Sigmoid colon (tissue), 7 donors: ENCODE results near the gene CAV2. TPM values are rescaled to one million over a fixed set of nuclear protein-coding genes. Genes with fewer than 3 reads are reported as not detected.
A peak's percentile ranks its signal among the peaks of the same experiment; 100 is the strongest.

Source experiments
- DNase-seq: peaks from one replicate; pipeline ENCODE4 v3.0.0-alpha.2; 2019
- H3K27ac ChIP-seq, 4 donors: fragments of 200-600 bp; sonication (generic); one replicate each; pipeline ENCODE4 v1.5.1; 2016 to 2019; ENCODE audit warnings: mild to moderate bottlenecking in 1 of 4
- H3K27me3 ChIP-seq, 3 donors: fragments of 200-600 bp; sonication (generic); one replicate each; pipeline ENCODE4 v1.5.1; 2019; ENCODE audit warnings: mild to moderate bottlenecking in 1 of 3
- H3K36me3 ChIP-seq, 4 donors: fragments of 200-600 bp; sonication (generic); one replicate each; pipeline ENCODE4 v1.5.1; 2016 to 2019
- H3K4me1 ChIP-seq, 4 donors: fragments of 200-600 bp; sonication (generic); one replicate each; pipeline ENCODE4 v1.5.1; 2017 to 2019
- H3K4me3 ChIP-seq, 4 donors: fragments of 200-600 bp; sonication (generic); one replicate each; pipeline ENCODE4 v1.5.1; 2017 to 2019; ENCODE audit warnings: mild to moderate bottlenecking in 2 of 4, moderate library complexity in 1 of 4
- H3K9me3 ChIP-seq, 4 donors: fragments of 200-600 bp in 3 of 4; sonication (generic) in 3 of 4; one replicate each; pipeline versions ENCODE4 v1.5.1 to v1.6.1; 2013 to 2019
- EP300 ChIP-seq, 4 donors: sonication (generic); formaldehyde crosslinking; IDR thresholded peaks; one replicate each; pipeline ENCODE4 v1.6.1; 2017; ENCODE audit warnings: antibody characterized with exemption in 4 of 4
- POLR2A ChIP-seq, 2 donors: fragments of 450-650 bp; IDR thresholded peaks; one replicate each; pipeline ENCODE4 v1.6.1; 2016; ENCODE audit warnings: antibody characterized with exemption in 2 of 2, mild to moderate bottlenecking in 2 of 2, moderate library complexity in 2 of 2
- POLR2AphosphoS5 ChIP-seq, 4 donors: sonication (generic); formaldehyde crosslinking; IDR thresholded peaks; one replicate each; pipeline ENCODE4 v1.6.1; 2017; ENCODE audit warnings: antibody characterized with exemption in 4 of 4
- WGBS, 2 donors: extraction: QIAGEN DNeasy Blood & Tissue Kit; methylation state at CpG; one replicate each; pipeline ENCODE4 v1.1.7; 2013; 5-methylcytosine and 5-hydroxymethylcytosine counted together
- intact Hi-C: fragments of 100-400 bp; cut with DNase I; formaldehyde crosslinking; loops from one replicate; pipeline ENCODE4 v1.15.1; 2023
- polyA plus RNA-seq, 3 donors: library from polyadenylated mRNA; stranded (reverse); fragments of 200-250 nt; gene quantifications; one replicate each; pipeline ENCODE4 v1.2.3, GENCODE V29; 2013
- total RNA-seq, 4 donors: library from RNA; depleted of rRNA; stranded (reverse); fragments of >200 nt; gene quantifications; one replicate each; pipeline ENCODE4 v1.1.0, GENCODE V29; 2016
- TF ChIP-seq, protein P1 (sequence below), 4 experiments: fragments of 450-650 bp in 3 of 4; fragments of 200-600 bp in 1 of 4; IDR thresholded peaks; one replicate each; pipeline ENCODE4 v1.5.1; 2016 to 2019; ENCODE audit warnings: antibody characterized with exemption in 4 of 4, mild to moderate bottlenecking in 3 of 4, moderate library complexity in 2 of 4
- donor health status: healthy with polysubstance abuse.
- donor health status: Bipolar disorder and iron deficiency.
- donor health status: healthy.

The CAV2 gene
- total and polyA plus RNA-seq, 7 donors = 4.6 to 142 (median 81.8) TPM

- Histone ChIP-seq H3K36me3 (no peaks in the 10 kb centered on the region), H3K27ac (peak overlapping the region; percentile 76 to 97 (median 84)), H3K9me3 (no peaks in the 10 kb centered on the region), H3K27me3 (no peaks in the 10 kb centered on the region), H3K4me3 (peak overlapping the region in 3 of 4 donors; percentile 34 to 41 (median 39)), H3K4me1 (peaks cover 0 to 35% (median 18%) of the 10 kb centered on the region in 4 donors)
- no peak for TF ChIP-seq EP300 (IDR thresholded peaks at IDR 0.05)
- TF ChIP-seq POLR2A (IDR thresholded peaks at IDR 0.05) = no peak
- TF ChIP-seq, protein P1, sequence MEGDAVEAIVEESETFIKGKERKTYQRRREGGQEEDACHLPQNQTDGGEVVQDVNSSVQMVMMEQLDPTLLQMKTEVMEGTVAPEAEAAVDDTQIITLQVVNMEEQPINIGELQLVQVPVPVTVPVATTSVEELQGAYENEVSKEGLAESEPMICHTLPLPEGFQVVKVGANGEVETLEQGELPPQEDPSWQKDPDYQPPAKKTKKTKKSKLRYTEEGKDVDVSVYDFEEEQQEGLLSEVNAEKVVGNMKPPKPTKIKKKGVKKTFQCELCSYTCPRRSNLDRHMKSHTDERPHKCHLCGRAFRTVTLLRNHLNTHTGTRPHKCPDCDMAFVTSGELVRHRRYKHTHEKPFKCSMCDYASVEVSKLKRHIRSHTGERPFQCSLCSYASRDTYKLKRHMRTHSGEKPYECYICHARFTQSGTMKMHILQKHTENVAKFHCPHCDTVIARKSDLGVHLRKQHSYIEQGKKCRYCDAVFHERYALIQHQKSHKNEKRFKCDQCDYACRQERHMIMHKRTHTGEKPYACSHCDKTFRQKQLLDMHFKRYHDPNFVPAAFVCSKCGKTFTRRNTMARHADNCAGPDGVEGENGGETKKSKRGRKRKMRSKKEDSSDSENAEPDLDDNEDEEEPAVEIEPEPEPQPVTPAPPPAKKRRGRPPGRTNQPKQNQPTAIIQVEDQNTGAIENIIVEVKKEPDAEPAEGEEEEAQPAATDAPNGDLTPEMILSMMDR (IDR thresholded peaks at IDR 0.05) = no peak
- intact Hi-C loops = no loop called here
- WGBS, 2 donors = 50 to 82% methylated on average over 4 of the region's 4 CpGs
- DNase-seq = no peak
Observed at GRCh38 chr7:116512520-116513188, 13.1 kb downstream of the CAV2 start.

DNA sequence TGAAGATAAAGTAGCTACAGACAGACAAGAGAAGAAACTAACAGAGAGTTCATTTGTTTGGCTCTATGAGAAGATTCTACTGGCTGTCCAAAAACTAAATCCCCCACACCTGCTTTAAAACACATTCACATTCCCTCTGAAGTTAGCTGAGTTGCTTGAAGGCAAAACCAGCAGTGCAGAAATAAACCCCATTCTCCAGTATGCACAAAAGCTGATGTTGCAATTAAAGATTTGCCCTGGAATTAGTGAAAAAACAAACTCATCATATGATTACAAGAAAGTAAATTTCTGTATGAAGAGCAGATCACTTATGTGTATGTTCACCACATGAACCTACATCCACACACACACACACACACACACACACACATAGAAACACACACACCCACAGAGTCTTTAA lies 16.0 kb downstream of the CAV2 start:
- intact Hi-C loops = no loop called here
- no peaks in the 10 kb centered on the region for H3K9me3 ChIP-seq
- TF ChIP-seq POLR2AphosphoS5 (IDR thresholded peaks at IDR 0.05) (no peak), EP300 (IDR thresholded peaks at IDR 0.05) (no peak), POLR2A (IDR thresholded peaks at IDR 0.05) (no peak)
- TF ChIP-seq, protein P1 (IDR thresholded peaks at IDR 0.05) = no peak
- H3K4me1 ChIP-seq = peaks cover 0 to 26% (median 18%) of the 10 kb centered on the region in 4 donors
- H3K36me3 ChIP-seq = no peaks in the 10 kb centered on the region
- H3K27ac ChIP-seq = peak overlapping the region in 2 of 4 donors; percentile 36 to 42
- H3K27me3 ChIP-seq = no peaks in the 10 kb centered on the region
- H3K4me3 ChIP-seq = no peak overlapping the region
- DNase-seq = no peak

DNA sequence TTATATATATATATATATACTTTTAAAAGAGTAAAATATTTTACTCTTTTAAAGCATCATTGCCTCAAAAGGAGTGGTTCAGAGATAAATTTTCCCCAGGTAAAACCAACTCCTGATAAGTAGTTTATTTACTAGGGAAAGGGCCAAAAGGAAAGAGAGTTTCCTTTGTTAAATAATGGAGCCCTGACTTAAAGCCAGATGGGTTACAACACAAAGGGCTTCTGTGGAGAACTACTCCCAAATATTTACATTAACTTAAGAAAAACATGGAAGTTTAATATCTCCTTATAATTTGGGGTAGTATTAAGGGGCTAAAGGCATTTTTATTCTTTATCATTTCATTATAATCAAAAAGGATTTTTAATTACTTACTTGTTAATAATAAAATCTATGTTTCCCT lies 16.8 kb downstream of the CAV2 start:
- intact Hi-C loops = no loop called here
- H3K9me3 ChIP-seq = no peaks in the 10 kb centered on the region
- no peak for DNase-seq
- TF ChIP-seq POLR2A (IDR thresholded peaks at IDR 0.05) (no peak), EP300 (IDR thresholded peaks at IDR 0.05) (no peak), POLR2AphosphoS5 (IDR thresholded peaks at IDR 0.05) (no peak)
- TF ChIP-seq, protein P1 (IDR thresholded peaks at IDR 0.05) = no peak
- peaks cover 0 to 26% (median 16%) of the 10 kb centered on the region in 4 donors for H3K4me1 ChIP-seq
- H3K4me3 ChIP-seq = no peak overlapping the region
- H3K27ac ChIP-seq = no peak overlapping the region
- no peaks in the 10 kb centered on the region for H3K27me3 ChIP-seq
- H3K36me3 ChIP-seq = no peaks in the 10 kb centered on the region

GRCh38 chr7:116517626-116518025 lies 18.1 kb downstream of the CAV2 start:
- H3K4me1 ChIP-seq = peaks cover 0 to 17% (median 13%) of the 10 kb centered on the region in 4 donors
- no peaks in the 10 kb centered on the region for H3K36me3 ChIP-seq
- TF ChIP-seq POLR2AphosphoS5 (IDR thresholded peaks at IDR 0.05) (no peak), EP300 (IDR thresholded peaks at IDR 0.05) (no peak), POLR2A (IDR thresholded peaks at IDR 0.05) (no peak)
- TF ChIP-seq, protein P1 (IDR thresholded peaks at IDR 0.05) = no peak
- 90 to 92% methylated on average over 1 of the region's 1 CpG for WGBS, 2 donors
- intact Hi-C loops = no loop called here
- H3K27me3 ChIP-seq = no peaks in the 10 kb centered on the region
- DNase-seq = no peak
- no peaks in the 10 kb centered on the region for H3K9me3 ChIP-seq
- no peak overlapping the region for H3K27ac ChIP-seq
- no peak overlapping the region for H3K4me3 ChIP-seq

- DNase-seq = no peak
- Histone ChIP-seq H3K4me3 (no peak overlapping the region), H3K27me3 (no peaks in the 10 kb centered on the region), H3K4me1 (peaks cover 0 to 21% (median 15%) of the 10 kb centered on the region in 4 donors), H3K9me3 (no peaks in the 10 kb centered on the region), H3K27ac (no peak overlapping the region), H3K36me3 (no peaks in the 10 kb centered on the region)
- TF ChIP-seq POLR2A (IDR thresholded peaks at IDR 0.05) (no peak), POLR2AphosphoS5 (IDR thresholded peaks at IDR 0.05) (no peak), EP300 (IDR thresholded peaks at IDR 0.05) (no peak)
- intact Hi-C loops = no loop called here
Observed at GRCh38 chr7:116518961-116519360, 19.4 kb downstream of the CAV2 start.
